UCSD-AML1 (cell line): ENCODE data around the gene TMEM191B.
"Not testable (repeated sequence)": the region's sequence is repeated elsewhere in the genome, so short reads cannot be mapped to it uniquely, and the experiment has no call there.

Experiments used
- DNase-seq: peaks from one replicate; lab custom pipeline; 2025; ENCODE audit not compliant: unreplicated experiment; lab: John Stamatoyannopoulos, UW

Gene TMEM191B

GRCh38 chr22:18554280-18555256 lies 27.0 kb downstream of the TMEM191B start:
- not testable (repeated sequence) for DNase-seq

GRCh38 chr22:18558516-18558915 lies 30.9 kb downstream of the TMEM191B start:
- not testable (repeated sequence) for DNase-seq

DNA sequence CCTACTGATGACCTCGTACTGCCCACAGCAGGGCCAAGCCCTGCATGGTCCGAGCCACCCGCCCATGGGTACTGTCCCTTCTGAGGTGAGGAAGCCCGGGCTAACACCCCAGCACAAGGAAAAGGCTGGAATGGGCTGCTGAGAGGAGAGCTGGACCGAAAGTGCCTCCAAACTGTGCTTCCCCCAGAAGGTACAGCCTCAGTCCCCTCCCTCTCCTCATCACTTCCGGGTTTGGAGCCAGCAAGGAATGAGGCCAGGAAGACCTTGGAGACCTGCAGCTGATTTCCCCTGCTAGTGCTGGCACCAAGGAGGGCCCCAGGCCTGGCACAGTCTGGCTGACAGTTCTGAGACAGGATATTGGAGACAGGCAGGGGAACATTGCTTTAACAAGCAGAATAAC lies 31.3 kb downstream of the TMEM191B start:
- DNase-seq, result not testable (repeated sequence)

DNA sequence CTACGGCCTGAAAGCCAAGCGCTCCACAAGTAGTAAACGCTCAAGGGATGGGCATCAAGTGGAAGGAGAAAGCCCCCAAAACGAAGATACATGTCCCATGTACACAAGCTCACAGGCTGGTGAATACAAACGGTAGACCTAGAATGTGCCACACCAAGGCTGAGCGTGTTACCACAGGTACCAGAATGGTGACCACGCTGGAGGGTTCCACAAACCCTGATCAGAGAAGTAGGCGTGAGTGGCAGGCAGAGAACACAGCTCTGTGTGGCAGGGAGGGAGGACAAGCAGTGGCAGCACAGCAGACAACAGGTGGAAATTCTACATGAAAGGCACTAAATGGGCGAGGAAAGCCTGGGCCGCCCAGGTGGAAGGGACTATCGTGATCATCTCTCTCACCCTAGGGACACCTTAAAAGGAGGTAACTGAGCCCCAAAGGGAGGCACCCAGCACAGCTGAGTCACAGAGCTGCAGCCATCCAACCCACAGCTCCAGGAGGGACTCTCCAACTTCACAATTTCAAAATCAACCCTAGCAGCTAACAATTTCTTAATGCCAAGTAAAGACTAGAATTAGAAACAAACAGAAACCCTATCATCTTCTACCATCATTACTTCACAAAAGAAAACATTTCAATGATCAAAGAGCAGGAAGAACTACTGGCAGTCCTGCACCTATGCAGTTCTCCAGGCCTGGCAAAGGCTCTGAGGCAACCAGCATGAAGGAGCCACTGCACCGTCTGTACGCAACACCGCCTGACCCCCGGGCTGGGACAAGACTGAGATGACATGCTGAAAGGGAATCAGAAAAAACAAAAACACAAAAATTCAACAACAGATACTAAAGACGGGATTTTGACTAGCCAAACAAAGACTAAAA lies 32.7 kb downstream of the TMEM191B start:
- not testable (repeated sequence) for DNase-seq

- DNase-seq, result not testable (repeated sequence)
These were observed 43.1 kb downstream of the TMEM191B start for GRCh38 chr22:18570509-18571246.

DNA sequence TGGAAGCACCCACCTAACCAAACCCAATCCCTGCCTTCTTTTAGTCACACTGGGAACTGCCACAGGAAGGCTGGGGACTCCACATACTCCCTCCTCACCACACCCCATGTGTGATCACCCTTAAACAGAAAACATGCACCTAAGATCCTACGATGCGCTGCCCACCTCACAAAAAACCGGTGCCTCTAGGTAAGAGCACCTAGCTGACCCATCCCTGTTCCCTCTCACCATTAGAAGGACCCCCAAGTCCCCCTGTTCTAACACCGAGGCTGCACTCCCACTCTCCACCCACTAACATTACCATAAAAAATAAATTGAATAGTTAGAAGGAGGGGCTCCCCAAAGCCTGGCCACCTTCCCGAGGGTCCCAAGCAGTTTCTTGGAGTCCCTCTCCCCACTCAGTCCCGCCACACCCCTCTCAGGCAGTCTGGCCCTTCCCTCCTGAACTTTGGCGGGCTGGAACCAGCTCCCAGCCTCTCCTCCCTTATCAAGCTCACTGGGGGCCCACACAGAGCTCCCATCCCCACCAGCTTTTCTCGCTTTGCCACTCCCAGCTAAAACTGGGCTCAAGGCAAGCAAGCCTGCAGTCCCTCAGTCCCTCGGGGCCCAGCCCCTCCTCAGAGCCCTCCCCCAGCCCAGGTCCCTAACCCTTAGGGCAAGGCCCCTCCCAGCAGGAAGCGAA lies 46.0 kb downstream of the TMEM191B start:
- not testable (repeated sequence) for DNase-seq

- not testable (repeated sequence) for DNase-seq
These were observed 47.0 kb downstream of the TMEM191B start for GRCh38 chr22:18574555-18574954.

GRCh38 chr22:18575686-18576085 lies 48.1 kb downstream of the TMEM191B start:
- not testable (repeated sequence) for DNase-seq

GRCh38 chr22:18577090-18577818 lies 49.7 kb downstream of the TMEM191B start:
- DNase-seq, result not testable (repeated sequence)

DNA sequence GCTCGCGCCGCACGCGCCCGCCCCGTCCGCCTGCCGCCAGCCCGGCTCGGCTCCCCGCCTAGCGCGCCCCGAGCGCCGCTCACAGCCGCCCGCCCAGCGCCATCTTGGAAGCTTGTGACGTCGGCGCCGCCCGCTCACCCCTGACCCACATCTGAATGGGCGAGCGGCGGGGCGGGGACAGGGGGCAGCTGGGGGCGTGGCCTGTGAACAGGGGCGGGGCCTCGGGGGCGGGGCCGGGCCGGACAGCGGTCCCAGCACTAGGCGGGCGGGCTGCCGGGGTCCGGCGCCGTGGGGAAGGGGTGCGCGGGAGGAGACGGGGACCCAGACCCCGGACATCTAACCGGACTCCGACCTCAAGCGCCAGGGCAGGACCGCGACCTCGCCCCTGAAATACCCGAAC lies 50.2 kb downstream of the TMEM191B start:
- DNase-seq, result not testable (repeated sequence)
